Neural cell (in vitro differentiated cells): Measurements from ENCODE around the gene LSMEM2. TPM values are rescaled to one million over a fixed set of nuclear protein-coding genes. Genes with fewer than 3 reads are reported as not detected.

Experiments
- H2AFZ ChIP-seq: fragments of 200-600, 300-800 bp; sonication (generic), shearing (Covaris generic); 2 replicates; pipeline ENCODE4 v1.6.0; 2014; ENCODE audit warnings: low read depth, mild to moderate bottlenecking, antibody characterized with exemption, low read length, moderate library complexity
- H3F3A ChIP-seq: fragments of 200-600 bp; shearing (Covaris generic); 2 replicates; pipeline ENCODE4 v1.6.1; 2016; ENCODE audit warnings: mild to moderate bottlenecking, moderate library complexity, mixed read lengths, antibody characterized with exemption, low read length; ENCODE audit not compliant: insufficient read depth, poor library complexity, severe bottlenecking
- H3K27ac ChIP-seq: fragments of 200-600, 300-800 bp; sonication (generic), shearing (Covaris generic); 2 replicates; pipeline ENCODE4 v1.5.1; 2014; ENCODE audit warnings: mild to moderate bottlenecking, low read length, moderate library complexity
- H3K27me3 ChIP-seq: fragments of 300-800, 200-600 bp; sonication (generic), shearing (Covaris generic); 2 replicates; pipeline ENCODE4 v1.6.0; 2014; ENCODE audit warnings: mild to moderate bottlenecking, low read depth, low read length, moderate library complexity; ENCODE audit not compliant: insufficient read depth
- H3K36me3 ChIP-seq: fragments of 300-800, 200-600 bp; sonication (generic), shearing (Covaris generic); 2 replicates; pipeline ENCODE4 v1.5.1; 2014; ENCODE audit warnings: mild to moderate bottlenecking, antibody characterized with exemption, low read length, moderate library complexity; ENCODE audit not compliant: insufficient read depth
- H3K4me2 ChIP-seq: fragments of 300-800, 200-600 bp; sonication (generic), shearing (Covaris generic); 2 replicates; pipeline ENCODE4 v1.6.0; 2014; ENCODE audit warnings: mild to moderate bottlenecking, low read length
- H3K4me3 ChIP-seq: fragments of 300-800, 200-600 bp; sonication (generic), shearing (Covaris generic); 2 replicates; pipeline ENCODE4 v1.5.1; 2014; ENCODE audit warnings: mild to moderate bottlenecking, low read length, moderate library complexity
- H3K79me2 ChIP-seq: fragments of 200-600 bp; shearing (Covaris generic); replicated peaks from 2 replicates; pipeline ENCODE4 v1.6.0; 2014; ENCODE audit warnings: mild to moderate bottlenecking, low read length, moderate library complexity; ENCODE audit not compliant: insufficient read depth
- H3K9ac ChIP-seq: fragments of 300-800, 200-600 bp; sonication (generic), shearing (Covaris generic); 2 replicates; pipeline ENCODE4 v1.6.1; 2016; ENCODE audit warnings: mild to moderate bottlenecking, low read length, mixed read lengths
- H3K9me2 ChIP-seq: fragments of 200-600 bp; shearing (Covaris generic); 2 replicates; pipeline ENCODE4 v1.6.1; 2016; ENCODE audit warnings: mild to moderate bottlenecking, low read length, mixed read lengths; ENCODE audit not compliant: insufficient read depth
- H3K9me3 ChIP-seq: fragments of 200-600, 300-800 bp; sonication (generic), shearing (Covaris generic); 2 replicates; pipeline ENCODE4 v1.6.1; 2016; ENCODE audit warnings: mild to moderate bottlenecking, mixed run types, low read length, moderate library complexity, mixed read lengths
- H4K20me1 ChIP-seq: fragments of 200-600 bp; shearing (Covaris generic); 2 replicates; pipeline ENCODE4 v1.6.1; 2016; ENCODE audit warnings: mild to moderate bottlenecking, mixed run types; ENCODE audit not compliant: insufficient read depth
- EP300 ChIP-seq: fragments of 450-650 bp; conservative IDR thresholded peaks from 2 replicates; pipeline ENCODE4 v1.6.1; 2014; ENCODE audit warnings: antibody characterized with exemption, mild to moderate bottlenecking, moderate library complexity; ENCODE audit not compliant: poor library complexity, severe bottlenecking
- EZH2 ChIP-seq: fragments of 200-600, 300-800 bp; shearing (Covaris generic), sonication (generic); IDR thresholded peaks from 2 replicates; pipeline ENCODE4 v1.6.1; 2014; ENCODE audit warnings: antibody characterized with exemption, low read length, borderline replicate concordance, mild to moderate bottlenecking; ENCODE audit not compliant: insufficient read depth, poor library complexity, severe bottlenecking
- MXI1 ChIP-seq: fragments of 450-650 bp; conservative IDR thresholded peaks from 2 replicates; pipeline ENCODE4 v1.6.1; 2014; ENCODE audit warnings: antibody characterized with exemption, mild to moderate bottlenecking; ENCODE audit not compliant: poor library complexity, severe bottlenecking
- POLR2AphosphoS5 ChIP-seq: IDR thresholded peaks from 2 replicates; pipeline ENCODE4 v1.6.1; 2012
- RAD21 ChIP-seq: fragments of 450-650 bp; conservative IDR thresholded peaks from 2 replicates; pipeline ENCODE4 v1.6.1; 2014; ENCODE audit warnings: antibody characterized with exemption, mild to moderate bottlenecking, moderate library complexity
- SMC3 ChIP-seq: fragments of 450-650 bp; conservative IDR thresholded peaks from 2 replicates; pipeline ENCODE4 v1.6.1; 2014; ENCODE audit warnings: antibody characterized with exemption, mild to moderate bottlenecking, moderate library complexity; ENCODE audit not compliant: poor library complexity
- TAF1 ChIP-seq: IDR thresholded peaks from 2 replicates; pipeline ENCODE4 v1.6.1; 2012; ENCODE audit warnings: low read depth
- polyA plus RNA-seq: library from polyadenylated mRNA; depleted of rRNA; stranded (reverse); fragments of >200 nt; gene quantifications from 2 replicates; pipeline ENCODE4 v1.2.3, GENCODE V29; 2014
- TF ChIP-seq, protein P1 (sequence below): IDR thresholded peaks from 2 replicates; pipeline ENCODE4 v1.6.1; 2012; ENCODE audit warnings: borderline replicate concordance
- TF ChIP-seq, protein P2 (sequence below): fragments of 450-650 bp; IDR thresholded peaks from 2 replicates; pipeline ENCODE4 v1.5.1; 2014; ENCODE audit warnings: antibody characterized with exemption, mild to moderate bottlenecking, moderate library complexity; ENCODE audit not compliant: poor library complexity, severe bottlenecking

The LSMEM2 gene
- polyA plus RNA-seq, 1 donor from 2014 or later: not detected

DNA sequence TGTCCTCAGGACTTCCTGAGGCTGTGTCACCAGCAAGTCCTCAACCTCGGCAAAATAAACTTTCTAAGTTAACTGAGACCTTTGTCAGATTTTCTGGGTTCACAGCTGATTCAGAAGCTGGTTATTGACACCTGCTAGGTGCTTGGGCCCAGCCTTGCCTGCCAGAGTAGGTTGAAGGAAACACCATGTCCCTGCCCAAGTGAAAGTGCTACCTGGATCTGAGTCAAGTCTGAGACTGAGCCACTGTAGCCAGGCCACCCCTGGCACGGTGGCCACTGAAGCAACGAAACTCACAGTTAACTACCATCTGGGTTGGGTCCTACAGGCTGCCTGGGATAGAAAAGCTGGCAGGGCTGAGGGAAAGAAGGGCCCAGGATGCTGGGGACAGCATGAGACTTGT is 35.5 kb downstream of the LSMEM2 start:
- H3K4me2 ChIP-seq: no peak overlapping the region
- no peaks in the 10 kb centered on the region for H3K36me3 ChIP-seq
- H3K27ac ChIP-seq: no peak overlapping the region
- H3K79me2 ChIP-seq: peaks cover 8% of the 10 kb centered on the region
- H3K9me3 ChIP-seq: no peaks in the 10 kb centered on the region
- TF ChIP-seq, protein P1, sequence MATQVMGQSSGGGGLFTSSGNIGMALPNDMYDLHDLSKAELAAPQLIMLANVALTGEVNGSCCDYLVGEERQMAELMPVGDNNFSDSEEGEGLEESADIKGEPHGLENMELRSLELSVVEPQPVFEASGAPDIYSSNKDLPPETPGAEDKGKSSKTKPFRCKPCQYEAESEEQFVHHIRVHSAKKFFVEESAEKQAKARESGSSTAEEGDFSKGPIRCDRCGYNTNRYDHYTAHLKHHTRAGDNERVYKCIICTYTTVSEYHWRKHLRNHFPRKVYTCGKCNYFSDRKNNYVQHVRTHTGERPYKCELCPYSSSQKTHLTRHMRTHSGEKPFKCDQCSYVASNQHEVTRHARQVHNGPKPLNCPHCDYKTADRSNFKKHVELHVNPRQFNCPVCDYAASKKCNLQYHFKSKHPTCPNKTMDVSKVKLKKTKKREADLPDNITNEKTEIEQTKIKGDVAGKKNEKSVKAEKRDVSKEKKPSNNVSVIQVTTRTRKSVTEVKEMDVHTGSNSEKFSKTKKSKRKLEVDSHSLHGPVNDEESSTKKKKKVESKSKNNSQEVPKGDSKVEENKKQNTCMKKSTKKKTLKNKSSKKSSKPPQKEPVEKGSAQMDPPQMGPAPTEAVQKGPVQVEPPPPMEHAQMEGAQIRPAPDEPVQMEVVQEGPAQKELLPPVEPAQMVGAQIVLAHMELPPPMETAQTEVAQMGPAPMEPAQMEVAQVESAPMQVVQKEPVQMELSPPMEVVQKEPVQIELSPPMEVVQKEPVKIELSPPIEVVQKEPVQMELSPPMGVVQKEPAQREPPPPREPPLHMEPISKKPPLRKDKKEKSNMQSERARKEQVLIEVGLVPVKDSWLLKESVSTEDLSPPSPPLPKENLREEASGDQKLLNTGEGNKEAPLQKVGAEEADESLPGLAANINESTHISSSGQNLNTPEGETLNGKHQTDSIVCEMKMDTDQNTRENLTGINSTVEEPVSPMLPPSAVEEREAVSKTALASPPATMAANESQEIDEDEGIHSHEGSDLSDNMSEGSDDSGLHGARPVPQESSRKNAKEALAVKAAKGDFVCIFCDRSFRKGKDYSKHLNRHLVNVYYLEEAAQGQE: no peak
- no peak for TF ChIP-seq TAF1
- TF ChIP-seq EP300: no peak
- no peaks in the 10 kb centered on the region for H3K9me2 ChIP-seq
- no peak overlapping the region for H3K4me3 ChIP-seq
- H4K20me1 ChIP-seq: no peaks in the 10 kb centered on the region
- no peak overlapping the region for H2AFZ ChIP-seq
- no peaks in the 10 kb centered on the region for H3K27me3 ChIP-seq
- H3K9ac ChIP-seq: no peak overlapping the region
- no peaks in the 10 kb centered on the region for H3F3A ChIP-seq

DNA sequence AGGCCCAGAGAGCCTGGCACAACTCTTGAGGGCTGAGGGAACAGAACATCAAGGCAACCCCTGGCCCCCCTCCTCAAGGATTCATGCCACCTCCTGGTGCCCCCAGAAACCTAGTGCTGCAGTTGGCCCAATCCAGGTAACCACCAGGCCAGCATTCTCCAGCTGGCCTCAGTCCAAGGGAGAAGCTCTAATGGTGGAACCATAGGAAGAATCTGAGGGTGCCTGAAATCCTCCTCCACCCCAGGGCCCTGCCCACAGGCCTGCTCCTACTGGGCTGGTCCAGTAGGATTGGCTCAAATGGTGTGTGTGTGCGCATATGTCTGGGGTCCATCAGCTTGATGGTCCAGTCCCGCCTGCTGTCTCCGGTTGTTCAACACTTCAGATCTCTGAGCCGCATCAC is 35.9 kb downstream of the LSMEM2 start:
- Histone ChIP-seq H2AFZ (no peak overlapping the region), H3K79me2 (peaks cover 13% of the 10 kb centered on the region), H3K9me2 (no peaks in the 10 kb centered on the region), H3K27ac (no peak overlapping the region), H4K20me1 (no peaks in the 10 kb centered on the region), H3K9ac (no peak overlapping the region), H3F3A (no peaks in the 10 kb centered on the region), H3K9me3 (no peaks in the 10 kb centered on the region), H3K36me3 (no peaks in the 10 kb centered on the region), H3K4me2 (no peak overlapping the region), H3K27me3 (no peaks in the 10 kb centered on the region), H3K4me3 (no peak overlapping the region)
- TF ChIP-seq, protein P2, sequence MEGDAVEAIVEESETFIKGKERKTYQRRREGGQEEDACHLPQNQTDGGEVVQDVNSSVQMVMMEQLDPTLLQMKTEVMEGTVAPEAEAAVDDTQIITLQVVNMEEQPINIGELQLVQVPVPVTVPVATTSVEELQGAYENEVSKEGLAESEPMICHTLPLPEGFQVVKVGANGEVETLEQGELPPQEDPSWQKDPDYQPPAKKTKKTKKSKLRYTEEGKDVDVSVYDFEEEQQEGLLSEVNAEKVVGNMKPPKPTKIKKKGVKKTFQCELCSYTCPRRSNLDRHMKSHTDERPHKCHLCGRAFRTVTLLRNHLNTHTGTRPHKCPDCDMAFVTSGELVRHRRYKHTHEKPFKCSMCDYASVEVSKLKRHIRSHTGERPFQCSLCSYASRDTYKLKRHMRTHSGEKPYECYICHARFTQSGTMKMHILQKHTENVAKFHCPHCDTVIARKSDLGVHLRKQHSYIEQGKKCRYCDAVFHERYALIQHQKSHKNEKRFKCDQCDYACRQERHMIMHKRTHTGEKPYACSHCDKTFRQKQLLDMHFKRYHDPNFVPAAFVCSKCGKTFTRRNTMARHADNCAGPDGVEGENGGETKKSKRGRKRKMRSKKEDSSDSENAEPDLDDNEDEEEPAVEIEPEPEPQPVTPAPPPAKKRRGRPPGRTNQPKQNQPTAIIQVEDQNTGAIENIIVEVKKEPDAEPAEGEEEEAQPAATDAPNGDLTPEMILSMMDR: no peak
- TF ChIP-seq EZH2: no peak
- TF ChIP-seq SMC3: no peak
- no peak for TF ChIP-seq POLR2AphosphoS5

DNA sequence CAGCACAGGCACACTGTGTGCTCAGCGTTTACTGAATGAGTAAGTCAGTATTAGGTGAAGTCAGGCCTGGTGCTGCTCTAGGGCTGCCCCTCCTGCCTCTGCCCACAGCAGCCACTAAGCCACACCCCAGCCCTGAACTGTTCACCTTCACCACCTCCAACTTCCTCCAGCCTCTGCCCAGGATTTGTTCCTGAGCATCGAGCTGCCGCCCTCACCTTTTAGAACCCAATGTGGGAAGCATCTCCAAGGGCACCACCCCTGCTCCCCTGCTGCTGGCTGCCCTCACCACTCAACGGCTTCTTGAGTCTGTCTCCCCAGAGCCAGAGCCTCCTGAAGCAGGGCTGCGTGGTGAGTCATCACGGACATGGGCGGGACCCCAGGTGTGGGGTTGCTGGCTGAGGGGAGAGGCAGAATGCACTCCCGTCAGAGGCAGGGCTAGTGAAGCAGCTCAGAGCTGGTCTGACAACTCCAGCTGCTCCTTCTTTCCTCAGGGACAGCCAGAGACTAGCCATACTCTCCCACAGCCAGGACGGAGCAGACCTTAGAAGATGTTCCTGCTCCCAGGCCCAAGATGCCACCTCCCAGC is 37.9 kb downstream of the LSMEM2 start:
- no peaks in the 10 kb centered on the region for H3K27me3 ChIP-seq
- peaks cover 23% of the 10 kb centered on the region for H3K79me2 ChIP-seq
- H4K20me1 ChIP-seq: no peaks in the 10 kb centered on the region
- TF ChIP-seq EP300 (no peak), RAD21 (no peak), TAF1 (no peak), POLR2AphosphoS5 (no peak), EZH2 (no peak), MXI1 (no peak), SMC3 (no peak)
- TF ChIP-seq, protein P2: no peak
- TF ChIP-seq, protein P1: no peak
- H3K9ac ChIP-seq: no peak overlapping the region
- no peaks in the 10 kb centered on the region for H3K9me2 ChIP-seq
- no peaks in the 10 kb centered on the region for H3K36me3 ChIP-seq
- no peaks in the 10 kb centered on the region for H3F3A ChIP-seq
- no peaks in the 10 kb centered on the region for H3K9me3 ChIP-seq
- H3K27ac ChIP-seq: no peak overlapping the region
- H3K4me3 ChIP-seq: no peak overlapping the region
- H3K4me2 ChIP-seq: no peak overlapping the region
- H2AFZ ChIP-seq: no peak overlapping the region
